Naive thymus-derived CD8-positive, alpha-beta T cell (primary cell): ENCODE data around the gene GNL1. TPM values are rescaled to one million over a fixed set of nuclear protein-coding genes. Genes with fewer than 3 reads are reported as not detected.

Source experiments
- ATAC-seq, 2 donors: fragments of 150-1000 bp; cut with Tn5 transposase in 1 of 2; sonication (Bioruptor Pico), chemical (Tn5 transposase) in 1 of 2; 1 replicate in 1 of 2; 2 replicates in 1 of 2; pipeline ENCODE4 v1.10.0; 2021; ENCODE audit warnings: mild to moderate bottlenecking in 2 of 2, moderate library complexity in 2 of 2
- POLR2A ChIA-PET: fragments of 350-600 bp; sonication (Branson Sonifier 250); formaldehyde crosslinking; loops from one replicate; lab custom pipeline; 2021; ENCODE audit warnings: antibody characterized with exemption; lab: Charles Lee
- DNase-seq, 10 donors: peaks; one replicate each; pipeline versions ENCODE4 v3.0.0 to v3.0.0-alpha.2; 2020 to 2022
- H3K27ac Mint-ChIP-seq, 10 donors: one replicate each; pipeline ENCODE4 v1.8.0; 2020 to 2022; ENCODE audit warnings: mild to moderate bottlenecking in 10 of 10, mixed read lengths in 10 of 10, moderate library complexity in 4 of 10, inconsistent platforms in 1 of 10
- H3K27me3 Mint-ChIP-seq, 5 donors: one replicate each; pipeline ENCODE4 v1.8.0; 2021 to 2022; ENCODE audit warnings: mixed read lengths in 5 of 5
- H3K36me3 Mint-ChIP-seq, 3 donors: one replicate each; pipeline ENCODE4 v1.8.0; 2020 to 2022; ENCODE audit warnings: mixed read lengths in 3 of 3, mild to moderate bottlenecking in 2 of 3, inconsistent platforms in 1 of 3
- H3K4me1 Mint-ChIP-seq, 4 donors: one replicate each; pipeline ENCODE4 v1.8.0; 2021 to 2022; ENCODE audit warnings: mixed read lengths in 4 of 4
- H3K4me3 Mint-ChIP-seq, 10 donors: one replicate each; pipeline ENCODE4 v1.8.0; 2020 to 2022; ENCODE audit warnings: mild to moderate bottlenecking in 10 of 10, mixed read lengths in 10 of 10, moderate library complexity in 6 of 10, inconsistent platforms in 1 of 10
- H3K9me3 Mint-ChIP-seq, 9 donors: one replicate each; pipeline ENCODE4 v1.8.0; 2020 to 2022; ENCODE audit warnings: mixed read lengths in 9 of 9, mild to moderate bottlenecking in 3 of 9, inconsistent platforms in 1 of 9, moderate library complexity in 1 of 9
- polyA plus RNA-seq, 3 donors: library from polyadenylated mRNA; unstranded; fragments of 300-500 nt; fragmentation: Illumina TruSeq; gene quantifications; one replicate each; pipeline ENCODE4 v1.2.3, GENCODE V29; 2021
- total RNA-seq, 8 experiments: library from RNA in 2 of 8; stranded (reverse) in 2 of 8; gene quantifications; one replicate each; pipeline ENCODE4 v1.2.3 and lab custom pipeline; 2021 to 2026

The GNL1 gene
- total and polyA plus RNA-seq, 5 experiments from 2014 or later, result 24.7 to 80.7 (median 34.1) TPM

DNA sequence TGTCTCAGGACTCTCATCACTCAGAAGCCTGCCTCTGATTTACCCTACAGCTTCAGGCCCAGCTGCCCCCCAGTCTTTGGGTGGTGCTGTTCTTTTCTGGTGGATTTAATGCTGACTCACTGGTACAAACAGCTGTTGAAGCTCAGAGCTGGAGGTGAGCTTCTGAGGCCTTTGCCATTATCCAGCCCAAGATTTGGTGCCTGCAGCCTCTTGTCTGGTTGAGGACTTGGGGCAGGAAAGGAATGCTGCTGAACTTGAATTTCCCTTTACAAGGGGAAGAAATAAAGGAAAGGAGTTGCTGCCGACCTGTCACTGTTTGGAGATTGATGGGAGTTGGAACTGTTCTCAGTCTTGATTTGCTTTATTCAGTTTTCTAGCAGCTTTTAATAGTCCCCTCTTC is 34.7 kb upstream of the GNL1 start:
- no peak for DNase-seq
- H3K9me3 Mint-ChIP-seq, result no peaks in the 10 kb centered on the region
- H3K4me1 Mint-ChIP-seq, result peaks cover 0 to 11% (median 6%) of the 10 kb centered on the region in 4 donors
- H3K27me3 Mint-ChIP-seq, result no peaks in the 10 kb centered on the region
- POLR2A ChIA-PET, result interaction anchor here (0.5 to 1.3 kb wide), 8 partner anchors 8 to 97 kb away, joined by 3 to 5 read pairs (median 3); partner anchors contain the start of gene ABCF1
- H3K36me3 Mint-ChIP-seq, result peaks cover 4 to 88% (median 8%) of the 10 kb centered on the region in 3 donors
- H3K4me3 Mint-ChIP-seq, result no peak overlapping the region
- peak overlapping the region in 4 of 10 donors; percentile 13 to 55 (median 53) for H3K27ac Mint-ChIP-seq
- no peak for ATAC-seq

DNA sequence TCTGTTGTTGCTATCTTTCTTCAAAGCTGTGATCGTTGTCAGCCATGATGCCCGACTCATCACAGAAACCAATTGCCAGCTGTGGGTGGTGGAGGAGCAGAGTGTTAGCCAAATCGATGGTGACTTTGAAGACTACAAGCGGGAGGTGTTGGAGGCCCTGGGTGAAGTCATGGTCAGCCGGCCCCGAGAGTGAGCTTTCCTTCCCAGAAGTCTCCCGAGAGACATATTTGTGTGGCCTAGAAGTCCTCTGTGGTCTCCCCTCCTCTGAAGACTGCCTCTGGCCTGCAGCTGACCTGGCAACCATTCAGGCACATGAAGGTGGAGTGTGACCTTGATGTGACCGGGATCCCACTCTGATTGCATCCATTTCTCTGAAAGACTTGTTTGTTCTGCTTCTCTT is 34.2 kb upstream of the GNL1 start:
- no peak overlapping the region for H3K4me3 Mint-ChIP-seq
- no peaks in the 10 kb centered on the region for H3K27me3 Mint-ChIP-seq
- DNase-seq (no peak), ATAC-seq (no peak)
- H3K27ac Mint-ChIP-seq, result peak overlapping the region in 4 of 10 donors; percentile 43 to 53 (median 50)
- no peaks in the 10 kb centered on the region for H3K9me3 Mint-ChIP-seq
- POLR2A ChIA-PET, result interaction anchor here (0.8 to 1.4 kb wide), 9 partner anchors 9 to 97 kb away, joined by 3 to 5 read pairs (median 4); partner anchors contain the start of gene ABCF1
- peaks cover 4 to 92% (median 10%) of the 10 kb centered on the region in 3 donors for H3K36me3 Mint-ChIP-seq
- H3K4me1 Mint-ChIP-seq, result peaks cover 0 to 11% (median 6%) of the 10 kb centered on the region in 4 donors

DNA sequence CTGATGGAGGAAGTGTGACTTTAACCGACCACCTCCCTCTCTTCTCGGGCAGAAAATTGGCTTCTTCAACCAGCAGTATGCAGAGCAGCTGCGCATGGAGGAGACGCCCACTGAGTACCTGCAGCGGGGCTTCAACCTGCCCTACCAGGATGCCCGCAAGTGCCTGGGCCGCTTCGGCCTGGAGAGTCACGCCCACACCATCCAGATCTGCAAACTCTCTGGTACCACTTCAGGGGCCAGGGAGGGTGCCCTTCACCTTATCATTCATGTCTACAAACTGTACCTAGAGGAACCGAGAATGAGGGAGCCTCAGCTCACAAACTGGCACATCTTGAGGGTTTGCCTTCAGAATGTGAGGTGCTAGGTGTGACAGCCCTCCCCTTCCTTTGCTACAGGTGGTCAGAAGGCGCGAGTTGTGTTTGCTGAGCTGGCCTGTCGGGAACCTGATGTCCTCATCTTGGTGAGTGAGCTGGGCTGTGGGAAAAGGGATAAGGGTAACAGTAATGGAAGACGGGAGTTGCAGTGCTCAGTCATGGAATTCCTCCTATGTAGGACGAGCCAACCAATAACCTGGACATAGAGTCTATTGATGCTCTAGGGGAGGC is 33.6 kb upstream of the GNL1 start:
- ATAC-seq, result peak in 1 of 2 donors; percentile 16

DNA sequence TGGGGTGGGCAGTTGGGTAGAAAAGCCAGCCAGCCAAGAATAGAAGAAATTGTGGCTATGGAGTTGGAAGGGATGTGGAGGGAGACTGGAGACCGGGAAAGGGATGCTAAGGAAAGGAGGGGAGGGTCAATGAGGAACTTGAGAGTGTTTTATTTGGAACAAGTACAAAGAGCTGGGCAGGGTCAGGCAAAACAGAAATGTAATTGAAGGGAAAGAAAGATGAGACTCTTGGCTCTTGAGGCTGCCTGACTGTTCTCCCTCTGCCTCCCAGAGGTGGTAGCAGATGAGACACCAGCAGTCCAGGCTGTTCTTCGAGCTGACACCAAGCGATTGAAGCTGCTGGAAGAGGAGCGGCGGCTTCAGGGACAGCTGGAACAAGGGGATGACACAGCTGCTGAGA is 27.6 kb upstream of the GNL1 start:
- DNase-seq, result no peak
- no peaks in the 10 kb centered on the region for H3K9me3 Mint-ChIP-seq
- POLR2A ChIA-PET, result interaction anchor here (0.5 to 1.3 kb wide), 2 partner anchors 10 to 21 kb away, joined by 3 to 6 read pairs; no protein-coding TSS in a partner anchor
- peaks cover 0 to 3% (median under 1%) of the 10 kb centered on the region in 4 donors for H3K4me1 Mint-ChIP-seq
- no peaks in the 10 kb centered on the region for H3K27me3 Mint-ChIP-seq
- no peak overlapping the region for H3K4me3 Mint-ChIP-seq
- ATAC-seq, result no peak
- H3K27ac Mint-ChIP-seq, result peak overlapping the region in 3 of 10 donors; percentile 40 to 73 (median 48)
- peaks cover 4 to 96% (median 39%) of the 10 kb centered on the region in 3 donors for H3K36me3 Mint-ChIP-seq

More for the DNA sequence above, 33.6 kb upstream of the GNL1 start:
- peaks cover 0 to 11% (median 5%) of the 10 kb centered on the region in 4 donors for H3K4me1 Mint-ChIP-seq
- POLR2A ChIA-PET, result interaction anchor here (0.8 to 1.4 kb wide), 7 partner anchors 9 to 96 kb away, joined by 3 to 5 read pairs (median 3); no protein-coding TSS in a partner anchor
- peaks cover 4 to 92% (median 12%) of the 10 kb centered on the region in 3 donors for H3K36me3 Mint-ChIP-seq
- H3K9me3 Mint-ChIP-seq, result no peaks in the 10 kb centered on the region
- peak overlapping the region in 5 of 10 donors; percentile 13 to 80 (median 64) for H3K27ac Mint-ChIP-seq
- no peak for DNase-seq
- no peaks in the 10 kb centered on the region for H3K27me3 Mint-ChIP-seq
- no peak overlapping the region for H3K4me3 Mint-ChIP-seq

DNA sequence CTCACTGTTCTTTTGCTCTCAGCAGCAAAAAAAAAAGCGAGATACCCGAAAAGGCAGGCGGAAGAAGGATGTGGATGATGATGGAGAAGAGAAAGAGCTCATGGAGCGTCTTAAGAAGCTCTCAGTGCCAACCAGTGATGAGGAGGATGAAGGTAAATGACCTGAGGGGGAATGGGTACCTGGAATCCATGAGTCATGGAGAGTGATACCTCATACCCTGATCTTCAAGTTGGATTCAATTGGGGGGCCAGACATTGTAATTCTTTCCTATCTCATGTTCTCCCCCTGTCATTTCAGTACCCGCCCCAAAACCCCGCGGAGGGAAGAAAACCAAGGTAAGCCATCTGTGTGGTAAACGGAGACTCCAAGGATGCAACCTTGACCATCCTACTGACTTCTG is 21.8 kb upstream of the GNL1 start:
- no peaks in the 10 kb centered on the region for H3K27me3 Mint-ChIP-seq
- POLR2A ChIA-PET, result interaction anchor here (0.8 to 2.9 kb wide), 5 partner anchors 12 to 37 kb away, joined by 3 to 8 read pairs (median 4); no protein-coding TSS in a partner anchor

DNA sequence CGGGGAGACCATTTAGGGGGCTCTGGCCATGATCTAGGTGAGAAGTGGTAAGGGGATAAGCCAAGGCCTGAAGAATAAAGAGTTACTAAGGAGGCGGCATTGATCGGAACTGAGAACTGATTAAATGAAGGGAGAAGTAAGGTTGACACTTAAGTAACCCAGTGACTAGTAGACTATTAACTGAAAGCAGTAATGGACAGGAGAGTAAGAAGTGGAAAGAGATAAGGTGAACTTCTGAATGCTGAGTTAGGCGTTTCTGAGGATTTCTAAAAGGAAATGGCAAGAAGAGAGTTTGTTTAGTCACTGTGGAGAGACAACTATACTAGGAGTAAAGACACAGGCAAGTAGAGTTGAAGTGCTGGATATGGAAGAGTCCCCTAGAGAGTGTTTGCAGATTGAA is 16.8 kb upstream of the GNL1 start:
- peaks cover 55 to 77% (median 71%) of the 10 kb centered on the region in 4 donors for H3K4me1 Mint-ChIP-seq
- H3K27me3 Mint-ChIP-seq, result no peaks in the 10 kb centered on the region
- peak overlapping the region; percentile 7 to 100 (median 71) for H3K27ac Mint-ChIP-seq
- ATAC-seq (no peak), DNase-seq (no peak)
- H3K4me3 Mint-ChIP-seq, result peak overlapping the region; percentile 91 to 100 (median 100)
- POLR2A ChIA-PET, result interaction anchor here (0.5 to 1.6 kb wide), 2 partner anchors 17 to 23 kb away, joined by 3 to 6 read pairs; partner anchors contain the start of genes GNL1 and PRR3
- no peaks in the 10 kb centered on the region for H3K9me3 Mint-ChIP-seq
- peaks cover 2 to 31% (median 9%) of the 10 kb centered on the region in 3 donors for H3K36me3 Mint-ChIP-seq

More for the DNA sequence above, 21.8 kb upstream of the GNL1 start:
- no peak for ATAC-seq
- no peak for DNase-seq
- Mint-ChIP-seq H3K27ac (peak overlapping the region in 1 of 10 donors; percentile 46), H3K9me3 (no peaks in the 10 kb centered on the region), H3K4me1 (peaks cover 25 to 37% (median 31%) of the 10 kb centered on the region in 4 donors), H3K4me3 (peak overlapping the region in 1 of 10 donors; percentile 28), H3K36me3 (peaks cover 9 to 75% (median 19%) of the 10 kb centered on the region in 3 donors)

DNA sequence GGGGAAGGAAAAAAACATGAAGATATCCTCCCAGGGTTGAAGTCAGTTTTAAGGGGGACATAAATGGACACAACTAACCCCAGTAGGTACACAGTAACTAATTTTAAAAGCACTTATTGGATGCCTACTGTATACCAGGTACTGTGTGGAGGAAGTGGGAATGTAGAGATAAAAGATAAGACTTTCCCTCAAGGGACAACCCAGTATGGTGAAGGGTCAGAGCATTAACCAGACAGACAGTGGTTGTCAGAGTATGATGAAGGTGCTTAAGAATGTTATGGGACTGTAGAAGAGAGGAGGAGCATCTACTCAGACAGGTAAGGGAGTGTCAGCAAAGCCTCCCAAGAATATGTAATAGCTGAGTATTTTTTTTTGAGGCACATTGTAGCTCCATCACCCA is 15.9 kb upstream of the GNL1 start:
- Mint-ChIP-seq H3K36me3 (peaks cover 0 to 22% (median 3%) of the 10 kb centered on the region in 3 donors), H3K27me3 (no peaks in the 10 kb centered on the region), H3K9me3 (no peaks in the 10 kb centered on the region), H3K4me3 (peak overlapping the region; percentile 91 to 100 (median 100)), H3K27ac (peak overlapping the region; percentile 98 to 100 (median 99)), H3K4me1 (peaks cover 52 to 74% (median 69%) of the 10 kb centered on the region in 4 donors)
- ATAC-seq, result no peak
- DNase-seq, result no peak
- POLR2A ChIA-PET, result interaction anchor here (3.3 kb wide), 1 partner anchor 42 kb away, joined by 39 read pairs; no protein-coding TSS in a partner anchor

DNA sequence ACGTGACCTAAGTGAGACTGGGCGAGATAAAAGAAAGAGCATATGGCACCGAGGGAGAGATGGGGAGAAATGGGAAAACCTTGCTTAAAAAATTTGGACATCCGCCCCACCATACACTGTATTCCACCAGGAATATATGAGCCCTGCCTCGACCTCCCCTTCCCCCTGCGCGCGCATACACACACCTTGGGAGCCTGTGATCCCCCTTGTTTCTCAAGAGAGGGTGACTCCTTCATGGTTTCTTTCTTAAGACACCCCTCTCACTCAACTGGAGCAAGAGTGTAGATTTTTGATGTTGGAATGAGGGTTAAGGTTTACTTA is 15.4 kb upstream of the GNL1 start:
- Mint-ChIP-seq H3K36me3 (peaks cover 0 to 18% (median 0%) of the 10 kb centered on the region in 3 donors), H3K27me3 (no peaks in the 10 kb centered on the region), H3K27ac (peak overlapping the region; percentile 98 to 100 (median 99)), H3K4me1 (peaks cover 49 to 70% (median 65%) of the 10 kb centered on the region in 4 donors), H3K4me3 (peak overlapping the region; percentile 91 to 100 (median 100)), H3K9me3 (no peaks in the 10 kb centered on the region)
- DNase-seq (no peak), ATAC-seq (no peak)
- POLR2A ChIA-PET, result interaction anchor here (0.5 to 3.3 kb wide), 18 partner anchors 15 to 258 kb away, joined by 3 to 49 read pairs (median 5); partner anchors contain the start of genes GNL1, MDC1, MRPS18B and PPP1R10

DNA sequence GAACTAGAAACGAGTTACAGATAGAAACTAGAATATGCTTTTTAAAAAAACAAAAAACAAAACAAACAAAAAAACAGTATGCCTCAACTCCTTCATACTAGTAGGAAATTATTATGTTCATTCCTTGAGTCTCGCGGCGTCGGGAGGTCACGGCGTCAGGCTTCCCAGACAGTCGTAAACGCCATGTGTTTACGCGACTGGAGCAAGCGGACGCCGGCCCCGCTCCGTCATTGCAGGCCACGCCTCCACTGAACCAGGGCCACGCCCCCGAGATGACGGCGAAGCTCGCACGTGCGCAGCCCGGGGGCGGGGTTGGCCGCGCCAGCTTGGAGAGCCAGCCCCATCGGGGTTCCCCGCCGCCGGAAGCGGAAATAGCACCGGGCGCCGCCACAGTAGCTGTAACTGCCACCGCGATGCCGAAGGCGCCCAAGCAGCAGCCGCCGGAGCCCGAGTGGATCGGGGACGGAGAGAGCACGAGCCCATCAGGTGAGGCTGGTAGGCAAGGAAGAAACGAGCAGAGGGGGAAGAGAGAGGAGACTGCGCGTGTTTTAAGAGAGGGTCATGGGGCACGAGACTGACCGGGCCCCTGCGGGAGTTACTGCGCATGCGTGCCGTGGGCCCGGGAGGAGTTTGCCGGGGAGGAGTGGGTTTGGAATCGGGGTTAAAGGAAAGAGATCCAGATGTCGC is 14.9 kb upstream of the GNL1 start, which contains the start of gene ABCF1:
Gene ABCF1 (plus strand): TSS at position 368 of the 687 bp plus-strand sequence. CDS start 46 bp downstream, at position 414.
- ATAC-seq, result peak; percentile 94
- H3K4me3 Mint-ChIP-seq, result peak within 1 kb of the TSS; percentile 91 to 100 (median 100)
- H3K9me3 Mint-ChIP-seq, result no peaks in the 10 kb centered on the region
- no peaks in the 10 kb centered on the region for H3K27me3 Mint-ChIP-seq
- H3K36me3 Mint-ChIP-seq, result peaks cover 0 to 13% (median 0%) of the 10 kb centered on the region in 3 donors
- H3K27ac Mint-ChIP-seq, result peak within 1 kb of the TSS; percentile 98 to 100 (median 99)
- H3K4me1 Mint-ChIP-seq, result peaks cover 45 to 67% (median 62%) of the 10 kb centered on the region in 4 donors
- peak; percentile 98 to 100 (median 99) for DNase-seq
- POLR2A ChIA-PET, result interaction anchor here (0.5 to 3.3 kb wide), 23 partner anchors 9 to 259 kb away, joined by 3 to 49 read pairs (median 5); partner anchors contain the start of genes GNL1, MDC1, MRPS18B and PPP1R10

DNA sequence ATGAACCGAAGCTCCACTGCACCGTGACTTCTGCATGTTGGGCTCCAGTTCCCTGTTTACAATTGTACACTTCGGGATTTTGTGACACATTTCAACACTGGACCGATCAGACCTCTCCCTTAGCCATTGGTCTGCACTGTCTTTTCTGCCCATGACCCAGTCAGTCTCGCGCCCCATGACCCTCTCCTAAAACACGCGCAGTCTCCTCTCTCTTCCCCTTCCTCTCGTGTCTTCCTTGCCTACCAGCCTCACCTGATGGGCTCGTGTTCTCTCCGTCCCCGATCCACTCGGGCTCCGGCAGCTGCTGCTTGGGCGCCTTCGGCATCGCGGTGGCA is 14.4 kb upstream of the GNL1 start:
- DNase-seq, result no peak
- peak overlapping the region; percentile 91 to 100 (median 100) for H3K4me3 Mint-ChIP-seq
- peaks cover 45 to 69% (median 63%) of the 10 kb centered on the region in 4 donors for H3K4me1 Mint-ChIP-seq
- H3K9me3 Mint-ChIP-seq, result no peaks in the 10 kb centered on the region
- ATAC-seq, result peak; percentile 31 to 39
- H3K36me3 Mint-ChIP-seq, result peaks cover 0 to 12% (median 0%) of the 10 kb centered on the region in 3 donors
- peak overlapping the region; percentile 98 to 100 (median 99) for H3K27ac Mint-ChIP-seq
- POLR2A ChIA-PET, result interaction anchor here (0.9 to 3.3 kb wide), 22 partner anchors 9 to 259 kb away, joined by 3 to 49 read pairs (median 5); partner anchors contain the start of genes GNL1, MDC1, MRPS18B and PPP1R10
- no peaks in the 10 kb centered on the region for H3K27me3 Mint-ChIP-seq

DNA sequence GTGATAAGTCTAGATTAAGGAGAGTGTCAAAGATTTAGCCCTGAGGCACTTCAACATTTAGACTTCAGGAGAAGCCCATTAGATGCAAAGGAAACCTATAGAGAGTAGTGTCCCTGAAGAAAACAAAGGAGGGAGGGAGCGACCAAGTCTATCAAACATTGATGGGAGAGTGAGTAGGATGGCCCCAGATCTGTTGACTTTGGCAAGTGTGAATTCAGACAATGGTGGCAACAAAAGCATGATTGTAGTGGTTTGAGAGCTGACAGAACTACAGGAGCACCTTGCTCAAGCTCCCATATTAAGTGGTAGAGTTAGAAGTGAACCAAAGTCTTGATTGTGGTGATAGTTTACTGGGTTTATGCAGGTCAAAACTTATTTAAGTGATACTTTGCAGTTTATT is 14.0 kb upstream of the GNL1 start:
- POLR2A ChIA-PET, result interaction anchor here (1.1 to 3.3 kb wide), 18 partner anchors 8 to 161 kb away, joined by 3 to 49 read pairs (median 6); partner anchors contain the start of genes GNL1, MRPS18B, PPP1R10 and PRR3
- peaks cover 46 to 66% (median 62%) of the 10 kb centered on the region in 4 donors for H3K4me1 Mint-ChIP-seq
- ATAC-seq (no peak), DNase-seq (peak in 1 of 10 donors; percentile 4)
- H3K27ac Mint-ChIP-seq, result peak overlapping the region; percentile 98 to 100 (median 99)
- H3K4me3 Mint-ChIP-seq, result peak overlapping the region; percentile 91 to 100 (median 100)
- H3K36me3 Mint-ChIP-seq, result peaks cover 0 to 12% (median 0%) of the 10 kb centered on the region in 3 donors
- H3K27me3 Mint-ChIP-seq, result no peaks in the 10 kb centered on the region
- no peaks in the 10 kb centered on the region for H3K9me3 Mint-ChIP-seq

DNA sequence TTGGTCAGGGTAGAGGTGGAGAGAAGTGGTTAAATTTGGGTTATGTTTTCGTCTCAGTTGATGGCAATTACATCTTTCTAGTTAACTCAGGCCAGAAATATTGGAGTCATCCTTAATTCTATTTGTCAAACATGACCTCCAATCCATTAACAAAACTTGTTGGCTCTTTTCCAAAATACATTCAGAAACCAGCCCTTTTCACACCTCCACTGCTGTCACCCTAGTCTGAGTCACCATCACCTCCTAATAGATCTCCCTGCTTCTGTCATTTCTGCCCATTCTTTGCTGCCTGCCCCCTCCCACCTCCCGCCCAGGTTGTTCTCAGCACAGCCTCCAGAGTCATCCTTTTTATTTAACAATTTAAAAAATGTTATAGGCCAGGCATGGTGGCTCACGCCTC is 12.0 kb upstream of the GNL1 start:
- Mint-ChIP-seq H3K27me3 (no peaks in the 10 kb centered on the region), H3K4me1 (peaks cover 38 to 54% (median 46%) of the 10 kb centered on the region in 4 donors), H3K9me3 (no peaks in the 10 kb centered on the region), H3K27ac (peak overlapping the region in 6 of 10 donors; percentile 20 to 69 (median 46)), H3K36me3 (peaks cover 0 to 5% (median 0%) of the 10 kb centered on the region in 3 donors), H3K4me3 (peak overlapping the region in 1 of 10 donors; percentile 58)
- DNase-seq (peak in 1 of 10 donors; percentile 18), ATAC-seq (no peak)
- POLR2A ChIA-PET, result no interaction called here
